Breast epithelium (tissue), 3 donors: ENCODE data around the gene DGKA.

Experiments
- POLR2A ChIP-seq: fragments of 450-650 bp; IDR thresholded peaks from one replicate; pipeline ENCODE4 v1.6.1; 2016; ENCODE audit warnings: antibody characterized with exemption, mild to moderate bottlenecking, moderate library complexity
- TF ChIP-seq, protein P1 (sequence below), 3 donors: fragments of 450-650 bp; IDR thresholded peaks; one replicate each; pipeline ENCODE4 v1.5.1; 2016 to 2017; ENCODE audit warnings: antibody characterized with exemption in 3 of 3, mild to moderate bottlenecking in 3 of 3, moderate library complexity in 3 of 3

DNA sequence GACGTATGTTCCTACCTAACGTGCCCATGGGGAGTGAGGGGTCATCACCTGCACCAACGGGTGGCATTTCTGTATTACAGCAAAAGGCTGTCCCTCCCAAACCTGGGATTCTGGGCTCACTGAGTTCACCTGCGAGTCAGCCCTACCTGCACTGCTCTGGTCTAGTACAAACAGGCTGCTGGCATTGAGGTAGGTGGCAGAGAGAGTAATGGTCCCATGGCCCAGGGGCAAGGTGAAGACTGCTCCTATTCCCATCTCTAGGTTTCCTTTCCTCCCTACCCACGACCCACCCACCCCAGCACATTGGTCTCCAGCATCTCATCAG lies 66.5 kb downstream of the DGKA start:
- TF ChIP-seq, protein P1, sequence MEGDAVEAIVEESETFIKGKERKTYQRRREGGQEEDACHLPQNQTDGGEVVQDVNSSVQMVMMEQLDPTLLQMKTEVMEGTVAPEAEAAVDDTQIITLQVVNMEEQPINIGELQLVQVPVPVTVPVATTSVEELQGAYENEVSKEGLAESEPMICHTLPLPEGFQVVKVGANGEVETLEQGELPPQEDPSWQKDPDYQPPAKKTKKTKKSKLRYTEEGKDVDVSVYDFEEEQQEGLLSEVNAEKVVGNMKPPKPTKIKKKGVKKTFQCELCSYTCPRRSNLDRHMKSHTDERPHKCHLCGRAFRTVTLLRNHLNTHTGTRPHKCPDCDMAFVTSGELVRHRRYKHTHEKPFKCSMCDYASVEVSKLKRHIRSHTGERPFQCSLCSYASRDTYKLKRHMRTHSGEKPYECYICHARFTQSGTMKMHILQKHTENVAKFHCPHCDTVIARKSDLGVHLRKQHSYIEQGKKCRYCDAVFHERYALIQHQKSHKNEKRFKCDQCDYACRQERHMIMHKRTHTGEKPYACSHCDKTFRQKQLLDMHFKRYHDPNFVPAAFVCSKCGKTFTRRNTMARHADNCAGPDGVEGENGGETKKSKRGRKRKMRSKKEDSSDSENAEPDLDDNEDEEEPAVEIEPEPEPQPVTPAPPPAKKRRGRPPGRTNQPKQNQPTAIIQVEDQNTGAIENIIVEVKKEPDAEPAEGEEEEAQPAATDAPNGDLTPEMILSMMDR (IDR thresholded peaks at IDR 0.05) = no peak
- TF ChIP-seq POLR2A = no peak
